HepG2 (cell line): Measurements from ENCODE around the gene TOMM20.

Experiments
- HNRNPL ChIP-seq: fragments of 200-400 bp; formaldehyde crosslinking; IDR thresholded peaks from 2 replicates; pipeline ENCODE4 v1.6.1; 2017; ENCODE audit warnings: mild to moderate bottlenecking, low read depth, low read length
- HNRNPLL ChIP-seq: fragments of 200-400 bp; formaldehyde crosslinking; IDR thresholded peaks from 2 replicates; pipeline ENCODE4 v1.6.1; 2017; ENCODE audit warnings: mild to moderate bottlenecking, low read depth, low read length; ENCODE audit not compliant: poor library complexity, severe bottlenecking
- MXI1 ChIP-seq: IDR thresholded peaks from 3 replicates; pipeline ENCODE4 v1.6.1; 2012; ENCODE audit warnings: low read depth, low read length, inconsistent platforms, borderline replicate concordance
- POLR2A ChIP-seq, 2 experiments: IDR thresholded peaks; 2 replicates each; pipeline ENCODE4 v1.6.1; 2011; ENCODE audit warnings: low read depth in 2 of 2, low read length in 2 of 2, mild to moderate bottlenecking in 1 of 2, moderate library complexity in 1 of 2; ENCODE audit not compliant: insufficient read depth in 1 of 2
- RARG ChIP-seq: sonication (generic); formaldehyde crosslinking; IDR thresholded peaks from 2 replicates; pipeline ENCODE4 v1.4.0; 2020; ENCODE audit warnings: low read depth, mild to moderate bottlenecking, missing genetic modification reagents
- RNF2 ChIP-seq: fragments of 450-650 bp; conservative IDR thresholded peaks from 2 replicates; pipeline ENCODE4 v1.6.1; 2016; ENCODE audit warnings: low read depth
- SNRNP70 ChIP-seq: fragments of 200-400 bp; formaldehyde crosslinking; IDR thresholded peaks from 2 replicates; pipeline ENCODE4 v1.6.1; 2017; ENCODE audit warnings: mild to moderate bottlenecking, low read depth, low read length, moderate library complexity
- TEAD2 ChIP-seq: sonication (generic); formaldehyde crosslinking; IDR thresholded peaks from 2 replicates; pipeline ENCODE4 v1.9.0; 2021; ENCODE audit warnings: missing genetic modification reagents
- ZNF264 ChIP-seq: sonication (generic); formaldehyde crosslinking; IDR thresholded peaks from 2 replicates; pipeline ENCODE4 v1.4.0; 2020; ENCODE audit warnings: missing genetic modification reagents
- ZNF546 ChIP-seq: sonication (generic); formaldehyde crosslinking; conservative IDR thresholded peaks from 2 replicates; pipeline ENCODE4 v1.8.1; 2023; ENCODE audit warnings: mild to moderate bottlenecking, missing genetic modification reagents
- TF ChIP-seq, protein P1 (sequence below): sonication (generic); formaldehyde crosslinking; IDR thresholded peaks from 2 replicates; pipeline ENCODE4 v1.5.0; 2020; ENCODE audit warnings: mild to moderate bottlenecking, missing genetic modification reagents, borderline replicate concordance
- TF ChIP-seq, protein P2 (sequence below): sonication (generic); formaldehyde crosslinking; IDR thresholded peaks from 2 replicates; pipeline ENCODE4 v1.5.0; 2020; ENCODE audit warnings: mild to moderate bottlenecking, missing genetic modification reagents, moderate library complexity

DNA sequence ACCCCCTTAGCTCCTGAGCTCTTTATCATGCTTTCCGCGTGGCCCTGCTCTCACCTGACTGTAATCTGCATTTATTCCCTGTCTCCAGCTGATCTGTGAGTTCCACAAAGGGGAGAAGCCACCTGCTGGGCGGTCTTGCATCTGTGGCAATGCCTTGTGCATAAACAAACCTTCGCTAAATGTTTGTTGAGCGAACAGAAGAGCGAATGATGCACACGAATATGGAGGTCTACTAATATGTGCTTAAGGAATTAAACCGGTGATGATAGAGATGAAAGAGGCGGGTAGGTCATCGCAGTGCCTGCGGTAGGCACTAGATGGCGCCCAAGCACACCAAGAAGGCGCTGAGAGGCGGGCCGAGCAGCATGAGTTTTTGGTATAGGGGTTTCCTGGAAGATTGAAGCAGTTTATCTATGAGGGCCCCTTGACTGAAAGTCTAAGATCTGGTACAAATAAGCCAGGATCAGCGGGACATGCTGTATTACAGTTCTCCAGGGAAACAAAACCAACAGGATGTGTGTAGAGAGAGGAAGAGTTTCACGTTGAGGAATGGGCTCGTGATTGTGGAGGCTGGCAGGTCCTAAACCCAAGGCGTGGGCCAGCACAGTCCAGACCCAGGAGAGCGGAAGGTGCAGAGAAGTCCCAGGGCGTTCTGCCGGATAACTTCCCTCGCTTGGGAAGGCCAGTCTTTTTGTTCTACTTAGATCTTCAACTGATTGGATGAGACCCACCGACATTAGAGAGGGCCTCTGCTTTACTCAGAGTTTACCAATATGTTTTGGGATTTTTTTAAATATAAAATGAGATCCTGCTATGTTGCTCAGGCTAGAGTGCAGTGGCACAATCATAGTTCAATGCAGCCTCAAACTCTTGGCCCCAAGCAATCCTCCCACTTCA is 34.7 kb downstream of the TOMM20 start:
- TF ChIP-seq, protein P1, sequence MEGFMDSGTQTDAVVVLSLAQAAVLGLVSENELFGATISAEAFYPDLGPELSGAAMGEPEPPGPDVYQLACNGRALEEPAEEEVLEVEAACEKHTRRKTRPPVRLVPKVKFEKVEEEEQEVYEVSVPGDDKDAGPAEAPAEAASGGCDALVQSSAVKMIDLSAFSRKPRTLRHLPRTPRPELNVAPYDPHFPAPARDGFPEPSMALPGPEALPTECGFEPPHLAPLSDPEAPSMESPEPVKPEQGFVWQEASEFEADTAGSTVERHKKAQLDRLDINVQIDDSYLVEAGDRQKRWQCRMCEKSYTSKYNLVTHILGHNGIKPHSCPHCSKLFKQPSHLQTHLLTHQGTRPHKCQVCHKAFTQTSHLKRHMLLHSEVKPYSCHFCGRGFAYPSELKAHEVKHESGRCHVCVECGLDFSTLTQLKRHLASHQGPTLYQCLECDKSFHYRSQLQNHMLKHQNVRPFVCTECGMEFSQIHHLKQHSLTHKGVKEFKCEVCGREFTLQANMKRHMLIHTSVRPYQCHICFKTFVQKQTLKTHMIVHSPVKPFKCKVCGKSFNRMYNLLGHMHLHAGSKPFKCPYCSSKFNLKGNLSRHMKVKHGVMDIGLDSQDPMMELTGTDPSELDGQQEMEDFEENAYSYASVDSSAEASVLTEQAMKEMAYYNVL (CRISPR knock-in tag) = 0 out of 2 replicates have a peak, but pooled peaks have one; percentile 23
- TF ChIP-seq, protein P2, sequence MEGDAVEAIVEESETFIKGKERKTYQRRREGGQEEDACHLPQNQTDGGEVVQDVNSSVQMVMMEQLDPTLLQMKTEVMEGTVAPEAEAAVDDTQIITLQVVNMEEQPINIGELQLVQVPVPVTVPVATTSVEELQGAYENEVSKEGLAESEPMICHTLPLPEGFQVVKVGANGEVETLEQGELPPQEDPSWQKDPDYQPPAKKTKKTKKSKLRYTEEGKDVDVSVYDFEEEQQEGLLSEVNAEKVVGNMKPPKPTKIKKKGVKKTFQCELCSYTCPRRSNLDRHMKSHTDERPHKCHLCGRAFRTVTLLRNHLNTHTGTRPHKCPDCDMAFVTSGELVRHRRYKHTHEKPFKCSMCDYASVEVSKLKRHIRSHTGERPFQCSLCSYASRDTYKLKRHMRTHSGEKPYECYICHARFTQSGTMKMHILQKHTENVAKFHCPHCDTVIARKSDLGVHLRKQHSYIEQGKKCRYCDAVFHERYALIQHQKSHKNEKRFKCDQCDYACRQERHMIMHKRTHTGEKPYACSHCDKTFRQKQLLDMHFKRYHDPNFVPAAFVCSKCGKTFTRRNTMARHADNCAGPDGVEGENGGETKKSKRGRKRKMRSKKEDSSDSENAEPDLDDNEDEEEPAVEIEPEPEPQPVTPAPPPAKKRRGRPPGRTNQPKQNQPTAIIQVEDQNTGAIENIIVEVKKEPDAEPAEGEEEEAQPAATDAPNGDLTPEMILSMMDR (CRISPR knock-in tag) = peak; percentile 88
- TF ChIP-seq POLR2A (IDR thresholded peaks at IDR 0.05; ENCODE audit: insufficient read depth in 1 of 2, low read depth in 2 of 2, low read length in 2 of 2) (no peak), HNRNPLL (no peak), ZNF546 (CRISPR knock-in tag) (no peak), TEAD2 (CRISPR knock-in tag) (no peak), HNRNPL (no peak), MXI1 (no peak), RARG (CRISPR knock-in tag) (no peak), RNF2 (no peak), SNRNP70 (no peak), ZNF264 (no peak)
